Measurements from ENCODE around the gene ROBO4.

The ROBO4 gene

GRCh38 chr11:124942466-124943253, 45.0 kb upstream of the ROBO4 start:
- Histone ChIP-seq H3K79me2 (ENCODE audit: control insufficient read depth, low read length) (no peaks in the 10 kb centered on the region), H3F3A (ENCODE audit: control insufficient read depth, insufficient read depth) (no peaks in the 10 kb centered on the region), H3K27ac (ENCODE audit: low read depth, low read length) (no peak overlapping the region), H3K4me2 (ENCODE audit: low read length) (no peak overlapping the region), H3K27me3 (ENCODE audit: control insufficient read depth, low read length) (peaks cover 11% of the 10 kb centered on the region), H3K9me3 (ENCODE audit: control insufficient read depth, insufficient read depth, low read length) (no peaks in the 10 kb centered on the region), H4K20me1 (ENCODE audit: control insufficient read depth, insufficient read depth, low read depth, low read length) (no peaks in the 10 kb centered on the region), H3K9me2 (replicated peaks; ENCODE audit: control insufficient read depth, low read length) (no peaks in the 10 kb centered on the region), H3K36me3 (ENCODE audit: control insufficient read depth, low read length) (no peaks in the 10 kb centered on the region), H3K4me3 (ENCODE audit: low read length) (no peak overlapping the region), H3K4me1 (ENCODE audit: control insufficient read depth, low read length) (no peaks in the 10 kb centered on the region)
- TF ChIP-seq CTCF (IDR thresholded peaks at IDR 0.05; ENCODE audit: low read depth, low read length, poor library complexity, severe bottlenecking) (no peak), EZH2phosphoT487 (IDR thresholded peaks at IDR 0.05; ENCODE audit: borderline replicate concordance, low read length) (no peak)

GRCh38 chr11:124941703-124942102, 44.0 kb upstream of the ROBO4 start:
- Histone ChIP-seq H3K27me3 (ENCODE audit: control insufficient read depth, low read length) (peaks cover 19% of the 10 kb centered on the region), H3K4me2 (ENCODE audit: low read length) (no peak overlapping the region), H3F3A (ENCODE audit: control insufficient read depth, insufficient read depth) (no peaks in the 10 kb centered on the region), H4K20me1 (ENCODE audit: control insufficient read depth, insufficient read depth, low read depth, low read length) (no peaks in the 10 kb centered on the region), H3K4me1 (ENCODE audit: control insufficient read depth, low read length) (no peaks in the 10 kb centered on the region), H3K27ac (ENCODE audit: low read depth, low read length) (no peak overlapping the region), H3K79me2 (ENCODE audit: control insufficient read depth, low read length) (no peaks in the 10 kb centered on the region), H3K9me2 (replicated peaks; ENCODE audit: control insufficient read depth, low read length) (no peaks in the 10 kb centered on the region), H3K36me3 (ENCODE audit: control insufficient read depth, low read length) (no peaks in the 10 kb centered on the region), H3K9me3 (ENCODE audit: control insufficient read depth, insufficient read depth, low read length) (no peaks in the 10 kb centered on the region), H3K4me3 (ENCODE audit: low read length) (no peak overlapping the region)
- TF ChIP-seq CTCF (IDR thresholded peaks at IDR 0.05; ENCODE audit: low read depth, low read length, poor library complexity, severe bottlenecking) (no peak), EZH2phosphoT487 (IDR thresholded peaks at IDR 0.05; ENCODE audit: borderline replicate concordance, low read length) (no peak)

- no peaks in the 10 kb centered on the region for H3K9me3 ChIP-seq (ENCODE audit: control insufficient read depth, insufficient read depth, low read length)
- no peak overlapping the region for H3K27ac ChIP-seq (ENCODE audit: low read depth, low read length)
- TF ChIP-seq EZH2phosphoT487 (IDR thresholded peaks at IDR 0.05; ENCODE audit: borderline replicate concordance, low read length) = no peak
- no peaks in the 10 kb centered on the region for H3K4me1 ChIP-seq (ENCODE audit: control insufficient read depth, low read length)
- H3K27me3 ChIP-seq (ENCODE audit: control insufficient read depth, low read length) = peaks cover 29% of the 10 kb centered on the region
- no peak overlapping the region for H3K4me3 ChIP-seq (ENCODE audit: low read length)
- no peaks in the 10 kb centered on the region for H3K36me3 ChIP-seq (ENCODE audit: control insufficient read depth, low read length)
- H3K4me2 ChIP-seq (ENCODE audit: low read length) = no peak overlapping the region
- no peaks in the 10 kb centered on the region for H3F3A ChIP-seq (ENCODE audit: control insufficient read depth, insufficient read depth)
- no peaks in the 10 kb centered on the region for H3K79me2 ChIP-seq (ENCODE audit: control insufficient read depth, low read length)
- no peaks in the 10 kb centered on the region for H4K20me1 ChIP-seq (ENCODE audit: control insufficient read depth, insufficient read depth, low read depth, low read length)
- no peaks in the 10 kb centered on the region for H3K9me2 ChIP-seq (replicated peaks; ENCODE audit: control insufficient read depth, low read length)
Measured at GRCh38 chr11:124938970-124939369, 41.3 kb upstream of the ROBO4 start.

GRCh38 chr11:124938206-124938765, 40.6 kb upstream of the ROBO4 start:
- Histone ChIP-seq H3K4me1 (ENCODE audit: control insufficient read depth, low read length) (no peaks in the 10 kb centered on the region), H4K20me1 (ENCODE audit: control insufficient read depth, insufficient read depth, low read depth, low read length) (no peaks in the 10 kb centered on the region), H3K9me3 (ENCODE audit: control insufficient read depth, insufficient read depth, low read length) (no peaks in the 10 kb centered on the region), H3F3A (ENCODE audit: control insufficient read depth, insufficient read depth) (no peaks in the 10 kb centered on the region), H3K27ac (ENCODE audit: low read depth, low read length) (no peak overlapping the region), H3K27me3 (ENCODE audit: control insufficient read depth, low read length) (peaks cover 29% of the 10 kb centered on the region), H3K4me3 (ENCODE audit: low read length) (no peak overlapping the region), H3K36me3 (ENCODE audit: control insufficient read depth, low read length) (no peaks in the 10 kb centered on the region), H3K9me2 (replicated peaks; ENCODE audit: control insufficient read depth, low read length) (no peaks in the 10 kb centered on the region), H3K4me2 (ENCODE audit: low read length) (no peak overlapping the region), H3K79me2 (ENCODE audit: control insufficient read depth, low read length) (no peaks in the 10 kb centered on the region)
- no peak for TF ChIP-seq EZH2phosphoT487 (IDR thresholded peaks at IDR 0.05; ENCODE audit: borderline replicate concordance, low read length)
- TF ChIP-seq CTCF (IDR thresholded peaks at IDR 0.05; ENCODE audit: low read depth, low read length, poor library complexity, severe bottlenecking) = no peak
